Activated naive CD4-positive, alpha-beta T cell treated with anti-CD3 and anti-CD28 coated beads, Interleukin-2, amount 10 ng/mL, durations not matched to agents 7 days and 5 days (primary cell): ENCODE results near the gene ELMOD1.
A peak's percentile ranks its signal among the peaks of the same experiment; 100 is the strongest.
"Not testable (repeated sequence)": the region's sequence is repeated elsewhere in the genome, so short reads cannot be mapped to it uniquely, and the experiment has no call there.

Experiments used
- CTCF ChIA-PET: fragments of 350-600 bp; sonication (Branson Sonifier 250); formaldehyde crosslinking; loops from one replicate; lab custom pipeline; 2021; ENCODE audit warnings: antibody characterized with exemption; lab: Charles Lee
- DNase-seq: peaks from one replicate; pipeline ENCODE4 v3.0.0-alpha.2; 2020
- H3K27ac Mint-ChIP-seq: one replicate; pipeline ENCODE4 v1.8.0; 2021; ENCODE audit warnings: mild to moderate bottlenecking, moderate library complexity, mixed read lengths
- H3K27me3 Mint-ChIP-seq: one replicate; pipeline ENCODE4 v1.8.0; 2021; ENCODE audit warnings: mild to moderate bottlenecking, mixed read lengths
- H3K36me3 Mint-ChIP-seq: one replicate; pipeline ENCODE4 v1.8.0; 2021; ENCODE audit warnings: mixed read lengths
- H3K4me1 Mint-ChIP-seq: one replicate; pipeline ENCODE4 v1.8.0; 2021; ENCODE audit warnings: mixed read lengths
- H3K4me3 Mint-ChIP-seq: one replicate; pipeline ENCODE4 v1.8.0; 2021; ENCODE audit warnings: mild to moderate bottlenecking, moderate library complexity, mixed read lengths
- H3K9me3 Mint-ChIP-seq: one replicate; pipeline ENCODE4 v1.8.0; 2021; ENCODE audit warnings: mixed read lengths

Gene ELMOD1

DNA sequence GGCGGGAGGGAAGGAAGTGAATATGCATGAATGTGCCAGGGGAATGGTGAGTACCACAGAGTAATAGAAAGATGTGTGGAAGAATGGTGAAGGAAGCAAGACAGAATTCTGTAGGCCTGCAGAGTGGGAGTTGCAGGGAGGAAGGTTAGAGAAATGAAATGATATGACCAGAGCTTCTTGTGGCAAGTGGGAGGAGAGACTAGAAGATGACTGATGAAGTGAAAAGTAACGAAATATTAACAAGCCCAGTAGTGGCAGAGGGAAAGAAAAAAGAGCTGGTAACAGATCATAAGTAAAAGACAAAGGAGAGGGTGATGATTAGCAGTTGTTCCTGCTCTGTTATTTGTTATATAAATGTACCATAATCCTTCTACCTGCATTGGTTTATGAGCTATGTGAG, 24.4 kb upstream of the ELMOD1 start:
- Mint-ChIP-seq H3K4me1 (peaks cover 44% of the 10 kb centered on the region), H3K9me3 (no peaks in the 10 kb centered on the region), H3K36me3 (peaks cover 3% of the 10 kb centered on the region), H3K27me3 (no peaks in the 10 kb centered on the region), H3K27ac (peak overlapping the region; percentile 92), H3K4me3 (peak overlapping the region; percentile 93)
- CTCF ChIA-PET = interaction anchor here (0.8 to 7.1 kb wide), 4 partner anchors 17 to 123 kb away, joined by 3 to 49 read pairs (median 8); no protein-coding TSS in a partner anchor
- DNase-seq = no peak

GRCh38 chr11:107567739-107568335, 23.1 kb upstream of the ELMOD1 start:
- H3K27ac Mint-ChIP-seq = no peak overlapping the region
- no peaks in the 10 kb centered on the region for H3K27me3 Mint-ChIP-seq
- no peaks in the 10 kb centered on the region for H3K36me3 Mint-ChIP-seq
- CTCF ChIA-PET = interaction anchor here (3.2 to 7.1 kb wide), 2 partner anchors 18 to 121 kb away, joined by 12 to 49 read pairs; no protein-coding TSS in a partner anchor
- H3K4me1 Mint-ChIP-seq = peaks cover 38% of the 10 kb centered on the region
- no peak for DNase-seq
- H3K9me3 Mint-ChIP-seq = no peaks in the 10 kb centered on the region
- no peak overlapping the region for H3K4me3 Mint-ChIP-seq

GRCh38 chr11:107570015-107570414, 20.9 kb upstream of the ELMOD1 start:
- Mint-ChIP-seq H3K9me3 (no peaks in the 10 kb centered on the region), H3K4me1 (peaks cover 21% of the 10 kb centered on the region), H3K4me3 (no peak overlapping the region), H3K27me3 (no peaks in the 10 kb centered on the region), H3K36me3 (no peaks in the 10 kb centered on the region), H3K27ac (no peak overlapping the region)
- CTCF ChIA-PET = interaction anchor here (1.7 kb wide), 1 partner anchor 13 kb away, joined by 3 read pairs; no protein-coding TSS in a partner anchor
- DNase-seq = no peak

DNA sequence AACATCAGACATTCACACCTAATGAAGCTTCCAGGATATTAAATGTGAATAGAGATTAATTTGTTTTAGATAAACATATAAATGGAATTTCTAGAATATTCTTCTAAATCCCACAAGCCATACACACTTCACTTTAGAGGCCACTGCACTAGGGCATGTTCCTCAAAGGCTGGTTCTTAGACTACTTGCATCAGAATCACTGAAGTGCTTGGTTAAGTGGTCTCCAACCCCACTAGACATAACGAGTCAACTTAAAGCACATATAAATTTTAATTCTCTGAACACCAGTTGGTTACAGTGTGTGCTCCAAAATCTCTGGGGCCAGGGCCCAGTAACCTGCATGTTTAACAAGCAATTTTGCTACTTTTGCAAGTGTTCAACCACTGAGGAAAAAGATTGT, 17.5 kb upstream of the ELMOD1 start:
- no peak overlapping the region for H3K4me3 Mint-ChIP-seq
- H3K27ac Mint-ChIP-seq = no peak overlapping the region
- H3K4me1 Mint-ChIP-seq = no peaks in the 10 kb centered on the region
- no peaks in the 10 kb centered on the region for H3K27me3 Mint-ChIP-seq
- no peaks in the 10 kb centered on the region for H3K9me3 Mint-ChIP-seq
- no peaks in the 10 kb centered on the region for H3K36me3 Mint-ChIP-seq
- CTCF ChIA-PET = interaction anchor here (0.9 to 1.6 kb wide), 4 partner anchors 10 to 116 kb away, joined by 3 to 10 read pairs (median 5); no protein-coding TSS in a partner anchor
- DNase-seq = no peak

GRCh38 chr11:107576497-107577345, 14.2 kb upstream of the ELMOD1 start:
- not testable (repeated sequence) for H3K4me3 Mint-ChIP-seq, H3K27ac Mint-ChIP-seq, H3K36me3 Mint-ChIP-seq, H3K9me3 Mint-ChIP-seq, H3K4me1 Mint-ChIP-seq, H3K27me3 Mint-ChIP-seq
- CTCF ChIA-PET = interaction anchor here (0.8 to 2.1 kb wide), 7 partner anchors 13 to 263 kb away, joined by 3 to 29 read pairs (median 3); no protein-coding TSS in a partner anchor
- peak; percentile 67 for DNase-seq

- Mint-ChIP-seq H3K4me1 (no peaks in the 10 kb centered on the region), H3K27me3 (no peaks in the 10 kb centered on the region), H3K36me3 (no peaks in the 10 kb centered on the region), H3K4me3 (no peak overlapping the region), H3K27ac (no peak overlapping the region), H3K9me3 (peaks cover 3% of the 10 kb centered on the region)
- no peak for DNase-seq
- CTCF ChIA-PET = interaction anchor here (0.8 to 2.1 kb wide), 7 partner anchors 14 to 164 kb away, joined by 3 to 29 read pairs (median 3); no protein-coding TSS in a partner anchor
Observed at GRCh38 chr11:107577346-107577711, 13.6 kb upstream of the ELMOD1 start.

DNA sequence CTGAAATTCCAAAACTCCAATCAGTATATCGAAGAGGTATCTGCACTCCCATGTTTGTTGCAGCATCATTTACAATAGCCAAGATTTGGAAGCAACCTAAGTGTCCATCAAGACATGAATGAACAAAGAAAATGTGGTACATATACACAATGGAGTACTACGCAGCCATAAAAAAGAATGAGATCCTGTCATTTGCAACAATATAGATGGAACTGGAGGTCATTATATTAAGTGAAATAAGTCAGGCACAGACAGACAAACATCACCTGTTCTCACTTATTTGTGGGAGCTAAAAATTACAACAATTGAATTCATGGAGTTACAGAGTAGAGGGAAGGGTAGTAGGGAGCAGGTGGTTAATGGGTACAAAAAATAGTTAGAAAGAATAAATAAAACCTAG, 11.8 kb upstream of the ELMOD1 start:
- H3K9me3 Mint-ChIP-seq, H3K4me1 Mint-ChIP-seq: not testable (repeated sequence)

GRCh38 chr11:107581147-107581546, 9.8 kb upstream of the ELMOD1 start:
- H3K4me1 Mint-ChIP-seq = no peaks in the 10 kb centered on the region
- H3K27ac Mint-ChIP-seq = no peak overlapping the region
- peaks cover 3% of the 10 kb centered on the region for H3K27me3 Mint-ChIP-seq
- H3K9me3 Mint-ChIP-seq = peaks cover 3% of the 10 kb centered on the region
- H3K36me3 Mint-ChIP-seq = no peaks in the 10 kb centered on the region
- no peak overlapping the region for H3K4me3 Mint-ChIP-seq
- no peak for DNase-seq
- CTCF ChIA-PET = no interaction called here

More for the DNA sequence above, 11.8 kb upstream of the ELMOD1 start:
- not testable (repeated sequence) for H3K36me3 Mint-ChIP-seq, DNase-seq, H3K4me3 Mint-ChIP-seq, H3K27me3 Mint-ChIP-seq, H3K27ac Mint-ChIP-seq
- CTCF ChIA-PET = interaction anchor here (1.0 to 1.3 kb wide), 2 partner anchors 110 to 161 kb away, joined by 3 to 4 read pairs; no protein-coding TSS in a partner anchor

DNA sequence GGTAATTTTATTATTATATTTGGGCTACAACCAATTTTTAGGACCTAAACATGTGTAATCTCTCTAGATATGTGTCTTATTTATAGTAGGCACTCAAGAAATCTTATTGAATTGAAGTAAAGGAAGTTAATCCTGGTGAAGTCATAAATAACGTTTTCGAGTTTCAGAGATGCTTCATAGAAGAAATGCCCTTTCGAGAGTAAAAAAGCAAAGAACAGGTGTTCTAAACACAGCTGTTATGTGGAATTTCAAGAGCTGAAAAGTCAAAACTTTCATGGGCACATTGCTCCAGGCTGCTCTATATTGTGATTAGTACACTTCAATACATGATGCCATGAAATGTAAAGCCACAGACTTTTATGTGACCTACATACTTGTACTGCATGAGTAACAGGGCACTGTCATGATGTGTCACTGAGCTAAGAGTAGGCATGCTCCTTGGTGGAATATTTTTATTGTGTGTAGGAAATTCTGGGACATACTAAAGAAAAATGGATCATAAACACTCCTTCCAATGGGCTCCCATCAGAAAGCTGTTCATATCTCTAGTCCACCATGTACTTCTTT, 7.2 kb upstream of the ELMOD1 start:
- Mint-ChIP-seq H3K27ac (no peak overlapping the region), H3K27me3 (peaks cover 19% of the 10 kb centered on the region), H3K36me3 (no peaks in the 10 kb centered on the region), H3K4me1 (no peaks in the 10 kb centered on the region), H3K9me3 (peaks cover 3% of the 10 kb centered on the region), H3K4me3 (no peak overlapping the region)
- CTCF ChIA-PET = interaction anchor here (1.2 kb wide), 1 partner anchor 105 kb away, joined by 5 read pairs; no protein-coding TSS in a partner anchor
- no peak for DNase-seq

DNA sequence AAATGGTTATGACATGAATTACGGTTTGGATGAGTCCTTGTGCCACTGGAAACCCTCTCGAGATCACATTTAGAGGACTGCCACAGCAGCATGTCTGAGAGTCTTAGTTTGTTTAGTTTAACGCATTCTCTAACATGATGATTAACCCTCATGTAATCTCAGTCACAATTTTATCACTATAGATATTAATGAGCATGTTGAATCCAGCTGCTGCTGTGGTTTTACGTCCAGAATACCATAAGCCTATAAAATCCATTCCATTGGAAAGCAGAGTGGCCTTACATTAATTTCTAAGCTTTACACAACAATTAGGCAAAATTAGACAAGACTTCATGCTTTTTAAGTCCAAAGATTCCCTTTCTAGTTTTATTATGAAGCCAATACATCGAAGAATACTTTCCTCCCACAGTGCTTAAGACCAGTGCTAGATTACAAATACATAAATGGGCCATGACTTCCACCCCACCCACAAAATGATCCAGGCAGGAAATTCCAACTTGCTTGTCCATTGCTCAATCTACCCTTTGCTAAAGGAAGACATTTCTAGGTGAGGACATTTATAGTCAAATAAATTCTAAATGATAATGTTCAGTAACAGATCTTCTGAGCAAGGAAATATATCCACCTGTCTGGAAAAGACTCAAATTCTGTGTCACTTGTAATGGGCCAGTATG, 3.5 kb upstream of the ELMOD1 start:
- Mint-ChIP-seq H3K4me1 (peaks cover 18% of the 10 kb centered on the region), H3K4me3 (no peak overlapping the region), H3K36me3 (no peaks in the 10 kb centered on the region), H3K27ac (no peak overlapping the region), H3K9me3 (no peaks in the 10 kb centered on the region), H3K27me3 (peaks cover 55% of the 10 kb centered on the region)
- DNase-seq = no peak
- CTCF ChIA-PET = no interaction called here

- no peaks in the 10 kb centered on the region for H3K9me3 Mint-ChIP-seq
- peak; percentile 23 for DNase-seq
Observed at GRCh38 chr11:107591378-107592230, 657 bp downstream of the ELMOD1 start.

GRCh38 chr11:107592231-107592590, 1.3 kb downstream of the ELMOD1 start:
- peaks cover 18% of the 10 kb centered on the region for H3K4me1 Mint-ChIP-seq
- peak overlapping the region; percentile 65 for H3K4me3 Mint-ChIP-seq
- no peak for DNase-seq
- CTCF ChIA-PET = interaction anchor here (0.8 to 2.1 kb wide), 3 partner anchors 10 to 97 kb away, joined by 3 to 10 read pairs (median 3); no protein-coding TSS in a partner anchor
- H3K27me3 Mint-ChIP-seq = peaks cover 65% of the 10 kb centered on the region
- H3K9me3 Mint-ChIP-seq = no peaks in the 10 kb centered on the region
- no peaks in the 10 kb centered on the region for H3K36me3 Mint-ChIP-seq
- H3K27ac Mint-ChIP-seq = no peak overlapping the region

More at GRCh38 chr11:107591378-107592230, 657 bp downstream of the ELMOD1 start:
- Mint-ChIP-seq H3K27me3 (peaks cover 68% of the 10 kb centered on the region), H3K27ac (no peak overlapping the region), H3K36me3 (no peaks in the 10 kb centered on the region), H3K4me3 (peak overlapping the region; percentile 65), H3K4me1 (peaks cover 18% of the 10 kb centered on the region)
- CTCF ChIA-PET = interaction anchor here (0.8 to 2.1 kb wide), 4 partner anchors 10 to 97 kb away, joined by 3 to 10 read pairs (median 3); no protein-coding TSS in a partner anchor

DNA sequence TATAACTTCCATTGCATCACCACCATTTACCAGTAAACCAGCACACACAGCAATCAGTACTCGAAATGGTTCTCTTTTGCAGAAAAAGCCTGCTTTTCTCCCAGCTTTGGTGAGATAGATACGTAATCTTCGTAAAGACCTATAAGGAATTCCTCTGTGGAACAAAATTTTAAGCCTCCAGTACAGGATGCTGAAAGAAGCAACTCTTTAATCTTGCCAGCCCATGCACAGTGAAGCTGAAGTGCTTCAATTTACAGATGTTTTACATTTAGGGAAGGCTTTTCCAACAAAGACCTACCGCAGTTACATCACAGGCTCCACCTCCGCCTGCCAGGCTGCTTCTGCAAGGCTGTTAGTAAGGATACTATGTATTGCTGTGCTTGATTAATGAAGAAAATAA, 1.9 kb downstream of the ELMOD1 start:
- Mint-ChIP-seq H3K4me3 (no peak overlapping the region), H3K4me1 (peaks cover 18% of the 10 kb centered on the region), H3K9me3 (no peaks in the 10 kb centered on the region), H3K36me3 (no peaks in the 10 kb centered on the region), H3K27ac (no peak overlapping the region), H3K27me3 (peaks cover 62% of the 10 kb centered on the region)
- CTCF ChIA-PET = interaction anchor here (2.1 kb wide), 1 partner anchor 96 kb away, joined by 10 read pairs; no protein-coding TSS in a partner anchor
- no peak for DNase-seq
